HG03378 (cell line): ENCODE data around the gene OPCML.

Source experiments
- ATAC-seq: cut with Tn5 transposase; IDR thresholded peaks from one replicate; pipeline ENCODE4 v1.9.1; 2021; ENCODE audit warnings: mild to moderate bottlenecking, moderate library complexity; ENCODE audit not compliant: unreplicated experiment

OPCML gene

DNA sequence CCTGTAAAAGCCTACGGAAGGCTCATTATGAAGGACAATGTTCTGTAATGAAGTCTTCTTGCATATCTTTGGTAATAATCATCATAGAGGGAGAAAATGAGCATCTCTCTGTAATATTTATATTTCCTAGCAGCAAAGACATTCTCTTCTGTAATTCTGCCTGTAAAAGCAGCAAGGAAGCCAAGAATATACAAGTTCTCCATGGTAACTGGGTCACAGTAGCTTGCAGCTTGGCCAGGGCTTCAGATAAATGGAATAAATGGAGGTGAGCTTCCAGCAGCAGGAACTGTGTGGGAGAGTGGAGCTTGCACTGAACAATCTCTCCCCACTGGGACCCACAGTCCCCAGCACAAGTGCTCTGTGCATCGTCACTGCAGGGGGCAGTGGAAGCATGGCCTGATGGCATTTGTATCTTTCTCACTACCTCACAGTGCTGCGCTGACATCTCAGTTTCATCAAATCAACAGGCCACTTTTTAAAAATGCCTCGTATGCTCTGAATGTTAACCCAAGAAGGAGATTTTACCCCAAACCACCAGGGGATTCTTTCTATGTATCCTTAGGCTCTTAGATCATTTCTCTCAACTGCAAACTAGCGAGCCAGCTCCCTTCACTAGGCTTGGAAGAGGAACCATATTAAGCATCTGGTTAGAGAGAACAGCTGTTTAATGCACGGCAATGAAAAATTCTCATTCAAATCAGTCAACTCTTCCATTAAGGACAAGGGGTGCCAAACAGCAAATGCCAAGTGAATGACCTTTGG is 1059.7 kb downstream of the OPCML start:
- ATAC-seq = no peak

DNA sequence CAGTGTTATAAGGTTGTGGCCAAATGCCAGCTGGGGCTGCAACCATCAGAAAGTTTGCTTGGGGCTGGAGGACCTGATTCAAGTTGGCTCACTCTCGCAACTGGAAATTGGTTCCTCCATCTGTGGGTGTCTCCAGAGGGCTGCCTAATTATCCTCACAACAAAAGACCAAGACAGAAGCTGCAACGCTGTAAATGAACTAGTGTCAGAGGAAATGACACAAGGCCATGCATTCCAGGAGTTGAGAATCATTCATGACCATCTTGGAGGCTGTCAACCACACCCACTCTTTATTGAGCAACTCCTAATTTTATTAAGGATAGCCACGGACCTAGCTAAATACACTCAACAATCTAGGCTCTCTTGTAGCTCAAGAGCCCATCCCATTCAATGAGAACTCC is 1060.8 kb downstream of the OPCML start:
- no peak for ATAC-seq

DNA sequence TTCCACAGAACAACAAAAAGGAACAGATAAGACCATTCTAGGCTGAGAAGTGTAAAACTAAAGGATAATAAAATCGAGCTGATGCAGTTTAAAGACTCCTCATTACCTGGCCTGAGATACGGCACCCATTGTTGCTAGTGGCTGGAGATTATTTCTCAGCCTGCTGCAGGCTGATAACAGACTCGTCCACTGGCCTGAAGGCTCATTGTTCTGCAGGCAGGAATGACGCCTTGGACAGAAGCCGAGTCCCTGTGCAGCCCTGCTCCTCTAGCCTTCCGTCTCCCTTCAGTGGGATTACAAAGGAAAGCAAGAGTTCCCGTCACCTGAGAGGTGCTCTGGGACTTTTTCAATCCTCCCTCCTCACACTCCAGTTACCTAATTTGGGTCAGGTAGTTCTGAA is 1065.3 kb downstream of the OPCML start:
- ATAC-seq = no peak

GRCh38 chr11:132464939-132465338 is 1067.4 kb downstream of the OPCML start:
- ATAC-seq = no peak

DNA sequence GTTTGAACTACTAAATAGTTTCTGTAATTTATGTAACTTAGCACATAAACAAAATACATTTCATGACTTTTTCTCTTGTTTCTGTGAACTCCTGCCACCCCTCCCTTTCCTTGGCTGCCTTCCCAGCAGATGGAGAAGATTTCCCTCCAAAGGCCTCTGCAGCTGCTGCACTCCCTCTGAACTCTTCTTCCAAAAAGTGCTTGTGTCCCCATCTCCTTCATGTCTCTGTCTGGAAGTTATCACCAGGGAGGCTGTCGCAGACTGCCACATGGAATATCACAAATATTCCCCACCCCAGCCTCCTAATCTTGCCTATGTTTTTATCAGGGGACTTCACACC is 1068.3 kb downstream of the OPCML start:
- ATAC-seq = no peak

DNA sequence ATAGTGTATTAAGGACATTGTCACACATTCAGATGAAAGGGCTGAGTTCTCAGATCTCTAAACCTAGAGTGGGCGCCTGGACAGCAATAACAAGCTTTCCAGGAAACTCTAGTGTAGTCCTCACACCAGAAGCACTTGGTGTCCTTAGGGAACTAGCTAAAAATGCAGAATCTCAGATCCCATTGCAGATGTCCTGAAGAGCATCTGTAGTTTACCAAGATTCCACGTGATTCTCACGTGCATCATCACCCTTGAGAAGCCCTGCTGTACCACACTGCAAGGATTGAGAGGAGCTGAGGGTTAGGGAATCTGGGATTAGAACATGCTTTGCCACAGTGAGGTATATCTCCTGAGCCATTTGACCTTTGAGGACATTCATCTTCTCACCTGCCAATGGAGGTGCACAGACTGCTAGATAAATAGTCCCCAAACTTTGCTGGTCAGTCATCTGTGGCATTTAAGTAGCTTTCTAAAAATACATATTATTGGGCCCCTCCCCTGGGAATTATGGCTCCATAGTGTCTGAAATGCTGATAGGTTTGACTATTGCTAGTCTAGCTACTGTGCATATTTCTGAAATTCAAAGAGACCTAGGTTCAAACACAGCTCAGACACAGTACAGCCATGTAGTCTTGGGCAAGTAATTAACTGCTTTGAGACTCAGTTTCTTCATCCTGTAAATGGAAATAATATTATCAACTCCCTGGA is 1068.9 kb downstream of the OPCML start:
- no peak for ATAC-seq

DNA sequence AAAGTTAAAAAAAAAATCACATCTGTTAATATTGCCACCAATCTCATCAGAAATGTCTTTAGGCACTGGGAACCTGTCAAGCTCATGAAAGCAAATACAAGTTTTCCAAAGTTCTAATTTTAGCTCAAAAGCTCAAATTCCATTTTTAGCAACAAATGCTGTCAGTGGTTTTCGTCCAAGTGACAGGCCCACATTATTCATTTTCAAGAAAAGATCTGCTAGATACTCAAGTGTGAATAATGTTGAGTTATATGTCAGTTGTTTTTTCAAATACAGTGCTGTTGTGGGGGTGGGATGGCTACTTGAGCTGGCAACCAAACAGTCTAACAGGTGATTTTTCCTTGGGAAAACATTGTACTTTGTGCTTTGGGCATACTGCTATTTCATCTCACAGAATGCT is 1072.6 kb downstream of the OPCML start:
- ATAC-seq = no peak

DNA sequence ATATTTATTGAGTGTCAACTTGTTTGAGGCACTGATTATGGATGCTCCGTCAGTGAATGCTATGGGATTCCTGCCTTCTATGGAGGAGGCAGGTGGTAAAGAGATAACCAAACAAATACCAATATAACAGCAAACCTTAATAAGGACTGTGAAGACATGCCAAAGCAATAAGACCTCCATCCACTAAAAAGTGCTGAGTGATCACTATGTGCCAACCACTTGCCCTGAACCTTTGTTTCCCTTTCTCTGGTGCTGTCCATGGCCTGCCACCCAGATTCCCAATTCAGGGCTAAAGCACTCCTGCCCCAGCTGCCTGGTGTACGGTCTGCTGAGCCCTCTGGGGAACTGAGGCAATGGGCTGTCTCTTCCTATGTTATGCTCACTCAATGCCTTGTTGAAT is 1074.9 kb downstream of the OPCML start:
- ATAC-seq = no peak

DNA sequence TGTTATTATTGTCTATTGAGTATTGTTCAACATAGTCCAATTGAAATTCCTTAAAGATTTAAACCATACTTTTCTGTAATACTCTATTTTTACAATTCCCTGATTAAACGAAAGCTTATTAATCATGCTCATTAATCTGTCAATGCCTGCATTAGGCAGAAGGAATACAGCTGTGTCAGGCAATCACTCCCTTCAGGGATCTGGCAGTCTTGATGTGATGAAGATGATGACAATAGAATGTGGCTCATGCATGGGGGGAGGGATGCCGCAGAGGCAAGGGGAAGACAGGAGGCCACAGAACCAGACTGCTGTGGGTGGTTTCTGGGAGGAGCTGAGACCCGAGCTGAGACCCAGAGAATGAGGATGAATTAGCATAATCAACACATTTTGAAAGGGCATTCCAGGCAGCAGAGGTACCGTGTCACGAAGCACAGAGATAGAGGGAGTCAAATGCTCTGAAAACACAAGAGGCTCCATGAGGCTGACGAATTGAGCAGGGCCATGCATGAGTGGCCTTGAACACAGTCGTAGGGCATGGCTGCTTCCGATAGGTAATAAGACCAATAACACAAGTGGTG is 1075.5 kb downstream of the OPCML start:
- ATAC-seq = no peak

DNA sequence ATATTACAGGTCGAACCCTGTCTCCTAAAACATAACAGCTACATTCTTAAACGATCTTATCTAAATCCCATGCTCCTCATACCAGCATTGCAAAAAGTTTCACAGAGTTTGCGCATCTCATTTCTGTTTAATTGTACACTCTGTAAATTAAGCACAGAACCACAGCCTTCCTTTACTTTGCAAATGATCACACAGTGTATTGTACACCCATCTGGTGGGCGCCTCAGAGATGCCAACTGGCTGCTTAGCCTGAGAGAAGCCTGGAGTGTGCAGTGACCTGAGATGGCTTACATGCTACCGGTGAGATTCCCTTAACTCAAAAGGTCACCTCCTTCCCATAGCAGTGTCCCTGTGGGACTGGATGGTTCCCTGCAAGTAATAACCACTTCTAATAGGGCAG is 1077.3 kb downstream of the OPCML start:
- ATAC-seq = no peak

GRCh38 chr11:132453406-132453805 is 1078.9 kb downstream of the OPCML start:
- no peak for ATAC-seq

GRCh38 chr11:132452616-132453015 is 1079.7 kb downstream of the OPCML start:
- ATAC-seq = no peak

DNA sequence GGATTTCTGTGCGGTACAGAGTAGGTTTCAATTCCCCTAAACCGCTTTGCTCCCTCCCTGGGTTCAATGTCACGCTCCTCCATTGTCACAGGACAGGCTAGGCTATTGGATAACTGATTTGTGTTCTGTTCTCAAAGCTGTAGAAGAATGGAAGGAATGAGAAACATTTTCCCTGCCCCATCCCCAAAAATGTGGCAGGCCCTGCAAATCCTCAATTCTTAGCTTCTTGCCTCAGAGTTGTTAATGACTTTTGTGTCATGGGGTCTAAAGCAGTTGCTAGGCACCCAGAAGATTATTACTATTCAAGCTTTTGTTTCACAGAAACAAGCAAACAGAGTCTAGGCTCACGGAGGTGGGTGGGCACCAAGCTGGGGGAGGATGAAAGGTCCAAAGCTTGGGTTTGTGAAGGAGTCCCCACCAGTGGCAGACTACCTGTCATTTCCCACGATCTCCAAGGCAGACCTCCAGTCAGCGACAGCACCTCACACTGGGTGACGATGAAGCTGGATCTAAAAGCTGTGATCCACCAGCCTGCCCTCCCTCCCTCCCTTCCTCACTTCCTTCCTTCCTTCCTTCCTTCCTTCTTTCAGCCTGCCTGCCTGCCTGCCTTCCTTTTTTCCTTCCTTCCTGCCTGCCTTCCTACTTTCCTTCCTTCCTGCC is 1080.2 kb downstream of the OPCML start:
- no peak for ATAC-seq

GRCh38 chr11:132450631-132451030 is 1081.7 kb downstream of the OPCML start:
- no peak for ATAC-seq

GRCh38 chr11:132448334-132448995 is 1083.8 kb downstream of the OPCML start:
- ATAC-seq = no peak

DNA sequence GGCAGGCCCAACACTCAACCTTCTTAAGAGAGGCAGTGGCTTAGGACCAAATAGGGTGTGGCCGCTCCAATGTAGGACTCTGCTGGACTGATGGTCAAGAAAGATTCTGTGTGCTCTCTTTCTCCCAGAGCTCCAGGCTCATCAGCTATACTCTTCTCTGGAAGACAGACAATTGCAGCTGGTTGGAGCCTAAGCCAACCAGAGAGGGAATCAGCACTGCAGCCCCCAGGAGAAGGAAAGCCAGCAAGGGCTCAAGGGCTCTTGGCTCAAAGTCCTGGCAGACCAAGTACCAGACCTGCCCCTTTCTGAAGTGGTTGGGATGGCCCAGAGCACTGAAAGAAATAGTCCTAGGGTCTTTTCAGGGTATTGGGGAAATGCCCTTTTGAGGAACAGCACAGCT is 1084.5 kb downstream of the OPCML start:
- ATAC-seq = no peak

DNA sequence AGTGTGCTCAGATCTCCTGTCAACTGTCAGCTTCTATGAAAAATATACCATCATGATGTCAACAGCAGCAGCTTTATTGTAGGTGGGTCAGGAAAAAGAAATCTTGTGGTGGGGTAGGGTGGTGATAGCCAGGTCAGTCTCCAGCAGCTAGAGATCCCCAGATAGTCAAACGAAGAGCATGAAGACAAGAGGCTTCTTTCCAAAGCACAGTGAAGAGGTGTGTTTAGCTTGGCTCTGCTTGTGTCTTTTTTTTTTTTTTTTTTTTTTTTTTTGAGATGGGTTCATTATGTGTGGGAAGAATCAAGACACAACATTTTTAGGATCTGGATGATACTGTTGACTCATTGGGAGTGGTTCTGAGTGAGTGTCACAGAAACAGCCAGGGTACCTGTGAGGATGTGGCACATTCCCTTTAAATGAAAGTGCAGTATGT is 1086.4 kb downstream of the OPCML start:
- ATAC-seq = no peak

DNA sequence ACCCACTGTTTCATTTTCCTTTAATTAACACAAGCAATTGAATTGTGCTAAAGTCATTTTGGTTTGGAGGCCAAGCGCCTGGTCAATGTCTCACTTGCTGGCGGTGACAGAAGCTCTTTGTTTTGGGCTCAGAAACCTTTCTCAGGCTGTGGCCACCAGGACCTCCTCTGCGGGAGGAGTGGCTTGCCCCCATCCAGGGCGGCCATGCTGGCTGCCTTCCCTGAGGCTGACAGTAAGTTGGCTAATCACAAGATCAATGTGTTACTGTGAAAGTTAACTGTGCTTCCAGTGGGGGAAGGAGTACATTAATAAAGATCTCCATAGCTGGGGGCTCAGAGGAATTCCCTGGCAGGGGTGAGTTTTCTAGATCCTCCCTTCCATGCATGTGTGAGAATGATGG is 1087.4 kb downstream of the OPCML start:
- ATAC-seq = no peak

- ATAC-seq = no peak
Measured at GRCh38 chr11:132439711-132440255, 1092.5 kb downstream of the OPCML start.

DNA sequence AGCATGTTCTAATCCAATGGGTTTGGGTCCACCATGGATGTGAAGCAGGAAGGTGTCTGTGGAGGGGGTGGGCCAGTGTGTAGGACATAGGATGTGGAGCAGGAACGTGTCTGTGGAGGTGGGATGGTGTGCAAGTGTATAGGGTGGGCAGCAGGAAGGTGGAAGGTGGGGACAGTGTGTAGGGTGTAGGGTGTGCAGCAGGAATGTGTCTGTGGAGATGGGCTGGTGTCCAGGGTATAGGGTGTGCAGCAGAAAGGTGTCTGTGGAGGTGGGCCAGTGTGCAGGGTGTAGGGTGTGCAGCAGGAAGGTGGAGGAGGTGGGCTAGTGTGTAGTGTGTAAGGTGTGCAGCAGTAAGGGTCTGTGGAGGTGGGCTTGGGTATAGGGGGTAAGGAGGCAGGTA is 1093.9 kb downstream of the OPCML start:
- ATAC-seq = no peak
